Uterus (tissue), 2 donors: Measurements from ENCODE around the gene GPR78.

Experiments used
- POLR2A ChIP-seq, 2 donors: fragments of 450-650 bp; IDR thresholded peaks; one replicate each; pipeline ENCODE4 v1.6.1; 2016; ENCODE audit warnings: antibody characterized with exemption in 2 of 2, mild to moderate bottlenecking in 1 of 2, moderate library complexity in 1 of 2
- TF ChIP-seq, protein P1 (sequence below), 4 experiments: fragments of 200-600 bp in 2 of 4; fragments of 450-650 bp in 2 of 4; sonication (generic) in 2 of 4; IDR thresholded peaks; one replicate each; pipeline ENCODE4 v1.5.1; 2016 to 2019; ENCODE audit warnings: antibody characterized with exemption in 4 of 4, mild to moderate bottlenecking in 2 of 4, moderate library complexity in 1 of 4

DNA sequence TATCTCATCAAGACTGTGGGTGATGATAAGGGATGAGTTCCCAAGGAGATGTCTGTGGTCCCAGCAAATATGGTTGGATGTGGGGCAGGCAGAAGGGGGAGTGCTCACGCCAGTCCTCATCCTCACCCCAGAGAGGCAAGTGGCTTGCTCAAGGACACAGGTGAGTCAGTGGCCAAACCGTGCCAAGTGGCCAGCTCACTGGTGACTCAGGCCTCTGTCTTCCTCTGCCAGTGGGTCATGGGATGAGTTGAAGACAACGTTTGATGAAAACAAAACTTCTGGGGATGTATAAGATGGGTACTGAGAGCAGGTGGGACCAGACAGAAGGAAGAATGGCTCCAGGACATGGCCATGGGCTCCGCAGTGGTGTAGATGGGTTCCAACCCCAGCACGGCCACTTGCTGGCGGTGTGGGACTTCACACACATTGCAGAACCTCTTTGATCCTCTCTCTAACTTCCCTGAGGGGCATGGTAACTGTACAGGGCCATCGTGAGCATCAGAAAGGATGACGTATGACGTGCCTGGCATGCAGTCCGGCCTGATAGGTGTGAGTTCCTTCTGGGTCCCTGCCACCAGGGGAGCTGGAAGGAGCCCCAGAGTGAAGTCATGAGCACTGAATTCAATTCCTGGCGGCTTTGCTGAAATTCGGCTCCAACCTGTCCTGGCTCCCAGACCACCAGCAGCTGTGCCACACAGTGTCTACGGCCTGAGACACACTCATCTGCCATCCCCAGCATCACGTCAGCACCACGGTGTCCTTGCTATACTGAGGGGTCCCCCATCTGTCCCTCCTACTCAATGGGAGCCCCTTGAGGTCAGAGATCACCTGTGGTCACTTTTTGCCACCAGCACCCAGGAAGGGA is 41.3 kb upstream of the GPR78 start:
- no peak for TF ChIP-seq POLR2A (IDR thresholded peaks at IDR 0.05)
- TF ChIP-seq, protein P1, sequence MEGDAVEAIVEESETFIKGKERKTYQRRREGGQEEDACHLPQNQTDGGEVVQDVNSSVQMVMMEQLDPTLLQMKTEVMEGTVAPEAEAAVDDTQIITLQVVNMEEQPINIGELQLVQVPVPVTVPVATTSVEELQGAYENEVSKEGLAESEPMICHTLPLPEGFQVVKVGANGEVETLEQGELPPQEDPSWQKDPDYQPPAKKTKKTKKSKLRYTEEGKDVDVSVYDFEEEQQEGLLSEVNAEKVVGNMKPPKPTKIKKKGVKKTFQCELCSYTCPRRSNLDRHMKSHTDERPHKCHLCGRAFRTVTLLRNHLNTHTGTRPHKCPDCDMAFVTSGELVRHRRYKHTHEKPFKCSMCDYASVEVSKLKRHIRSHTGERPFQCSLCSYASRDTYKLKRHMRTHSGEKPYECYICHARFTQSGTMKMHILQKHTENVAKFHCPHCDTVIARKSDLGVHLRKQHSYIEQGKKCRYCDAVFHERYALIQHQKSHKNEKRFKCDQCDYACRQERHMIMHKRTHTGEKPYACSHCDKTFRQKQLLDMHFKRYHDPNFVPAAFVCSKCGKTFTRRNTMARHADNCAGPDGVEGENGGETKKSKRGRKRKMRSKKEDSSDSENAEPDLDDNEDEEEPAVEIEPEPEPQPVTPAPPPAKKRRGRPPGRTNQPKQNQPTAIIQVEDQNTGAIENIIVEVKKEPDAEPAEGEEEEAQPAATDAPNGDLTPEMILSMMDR (IDR thresholded peaks at IDR 0.05): no peak
